Muscle of arm (tissue), 12 donors: Measurements from ENCODE around the gene KIF26B. TPM values are rescaled to one million over a fixed set of nuclear protein-coding genes. Genes with fewer than 3 reads are reported as not detected.
"Not testable (repeated sequence)": the region's sequence is repeated elsewhere in the genome, so short reads cannot be mapped to it uniquely, and the experiment has no call there.

ENCODE experiments used
- DNase-seq: peaks from one replicate; pipeline ENCODE4 v3.0.0-alpha.2; 2013
- polyA plus RNA-seq, 12 donors: library from polyadenylated mRNA; unstranded; fragments of 120-200 nt; gene quantifications; one replicate each; pipeline ENCODE4 v1.2.1, GENCODE V29; 2013; ENCODE audit not compliant: insufficient read length in 12 of 12

The KIF26B gene
- polyA plus RNA-seq, 12 donors: 0.94 to 7.8 (median 1.1) TPM; not detected in 1

DNA sequence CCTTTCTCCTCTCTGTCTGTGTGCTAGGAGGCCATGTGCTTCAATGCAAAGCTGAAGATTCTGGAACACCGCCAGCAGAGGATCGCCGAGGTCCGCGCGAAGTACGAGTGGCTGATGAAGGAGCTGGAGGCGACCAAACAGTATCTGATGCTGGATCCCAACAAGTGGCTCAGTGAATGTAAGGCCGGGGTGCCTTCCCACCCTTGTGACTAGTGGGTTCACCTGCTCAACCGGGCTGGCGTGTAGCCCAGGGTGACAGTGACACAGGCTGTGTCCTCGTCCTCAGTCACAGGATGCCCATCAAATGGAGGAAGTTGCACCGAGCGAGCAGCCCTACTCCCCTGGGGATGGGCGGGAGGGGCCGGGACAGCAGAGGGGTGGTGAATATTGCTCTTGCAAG, 544.1 kb downstream of the KIF26B start:
- DNase-seq: no peak

DNA sequence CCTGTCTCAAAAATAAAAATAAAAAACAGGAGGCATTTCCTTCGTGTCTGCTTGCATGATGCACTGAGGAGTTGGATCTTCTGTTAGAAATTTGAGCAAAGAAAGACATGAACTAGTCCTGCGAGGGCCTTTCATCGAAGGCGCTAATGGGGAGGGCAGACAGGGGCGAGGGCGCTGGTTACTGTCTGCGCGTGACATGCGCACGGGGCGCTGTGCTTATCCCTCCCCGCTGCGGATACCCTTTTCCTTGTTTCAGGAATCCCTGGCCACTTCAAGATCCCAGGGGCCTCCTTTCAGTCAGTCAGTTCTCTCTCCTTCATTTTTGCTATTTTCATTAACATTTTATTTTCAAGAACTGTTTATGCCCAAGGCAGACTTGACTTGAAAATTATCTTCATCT, 545.8 kb downstream of the KIF26B start:
- DNase-seq: no peak

DNA sequence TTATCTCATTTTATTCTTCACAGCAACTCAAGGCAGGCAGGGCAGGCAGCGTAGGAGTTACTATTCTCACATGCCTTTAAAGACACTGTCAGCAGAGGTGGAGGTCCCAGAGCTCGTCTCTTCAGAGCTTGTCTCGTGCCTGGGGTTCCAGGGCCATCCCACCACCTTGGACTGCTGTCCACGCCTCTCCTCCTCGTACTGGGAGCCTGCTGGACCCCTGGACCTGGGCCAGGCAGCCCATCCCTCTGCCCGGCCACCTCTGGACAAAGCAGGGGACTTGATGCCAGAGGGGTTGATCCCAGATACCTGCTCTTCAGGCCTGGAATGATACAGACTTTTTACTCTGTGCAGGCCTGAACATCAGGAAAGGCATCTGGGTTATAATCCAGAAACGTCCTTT, 546.8 kb downstream of the KIF26B start:
- no peak for DNase-seq

DNA sequence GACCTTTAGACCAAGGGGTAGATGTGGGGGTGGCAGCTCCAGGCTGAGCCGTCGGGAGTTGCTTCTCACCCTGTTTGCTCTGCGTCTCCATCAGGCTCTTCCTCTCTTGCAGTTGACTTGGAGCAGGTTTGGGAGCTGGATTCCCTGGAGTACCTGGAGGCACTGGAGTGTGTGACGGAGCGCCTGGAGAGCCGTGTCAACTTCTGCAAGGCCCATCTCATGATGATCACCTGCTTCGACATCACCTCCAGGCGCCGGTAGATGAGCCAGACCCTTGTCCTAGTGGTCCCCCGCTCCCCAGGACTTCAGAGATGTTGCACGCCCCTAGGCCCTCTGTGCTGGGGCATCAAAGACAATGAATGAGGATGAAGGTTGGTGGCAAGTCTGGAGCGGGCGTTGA, 547.6 kb downstream of the KIF26B start:
- no peak for DNase-seq

DNA sequence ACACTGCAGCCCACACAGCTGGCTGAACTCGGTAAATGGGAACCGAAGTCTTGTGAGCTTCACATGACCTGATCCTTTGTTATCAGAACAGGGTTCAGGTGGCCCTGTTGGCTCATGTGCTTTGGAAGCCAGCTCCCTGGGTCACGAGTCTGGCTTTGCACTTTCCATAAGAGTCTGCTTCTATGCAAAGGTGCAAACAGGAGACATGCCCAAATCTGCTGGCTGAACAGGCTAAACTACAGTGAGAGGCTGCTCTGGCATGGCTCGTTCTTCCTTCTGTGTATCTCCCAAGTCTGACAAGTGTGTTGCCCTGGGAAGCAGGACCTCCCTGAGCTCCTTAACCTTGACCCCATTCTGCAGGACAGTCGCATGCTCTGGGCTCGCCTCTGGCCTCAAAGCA, 549.6 kb downstream of the KIF26B start:
- DNase-seq: no peak

DNA sequence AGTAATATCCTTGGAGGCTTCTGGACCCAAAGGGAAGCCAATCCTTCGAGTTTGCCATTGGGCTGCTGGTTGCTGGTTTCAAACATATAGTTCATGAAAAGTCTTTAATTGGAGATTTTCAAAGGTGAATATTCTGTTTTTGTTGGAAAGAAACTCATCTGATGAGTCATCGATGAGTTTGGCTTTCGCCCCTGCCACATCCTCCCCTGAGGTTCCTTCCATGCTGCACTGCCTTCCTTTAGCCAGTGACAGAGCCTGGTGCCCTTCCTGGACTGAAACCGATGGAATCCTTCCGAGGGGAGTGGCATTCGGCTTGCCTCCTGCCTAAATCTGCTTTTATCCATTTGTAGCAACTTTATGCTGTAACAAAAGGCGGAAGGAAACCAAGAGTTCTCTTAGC, 550.0 kb downstream of the KIF26B start:
- no peak for DNase-seq

DNA sequence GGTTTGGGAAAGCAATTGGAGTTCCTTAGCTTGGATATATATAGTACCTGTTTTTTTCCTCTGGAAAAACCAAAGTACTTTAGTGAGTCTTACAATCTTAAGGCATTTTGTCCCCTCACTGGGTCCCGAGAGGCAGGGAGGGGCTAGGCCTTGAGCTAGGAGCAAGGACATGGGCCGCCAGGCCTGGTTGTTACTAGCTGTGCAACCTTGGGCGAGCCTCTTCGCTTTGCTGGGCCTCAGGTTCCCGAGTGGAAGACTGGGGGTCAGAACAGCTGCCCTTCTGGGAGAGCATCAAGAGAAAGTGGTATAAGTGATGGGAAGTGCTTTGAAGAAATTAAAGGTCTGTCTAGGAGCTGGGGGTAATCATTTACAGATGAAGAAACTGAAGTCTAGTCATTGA, 553.2 kb downstream of the KIF26B start:
- DNase-seq: no peak

DNA sequence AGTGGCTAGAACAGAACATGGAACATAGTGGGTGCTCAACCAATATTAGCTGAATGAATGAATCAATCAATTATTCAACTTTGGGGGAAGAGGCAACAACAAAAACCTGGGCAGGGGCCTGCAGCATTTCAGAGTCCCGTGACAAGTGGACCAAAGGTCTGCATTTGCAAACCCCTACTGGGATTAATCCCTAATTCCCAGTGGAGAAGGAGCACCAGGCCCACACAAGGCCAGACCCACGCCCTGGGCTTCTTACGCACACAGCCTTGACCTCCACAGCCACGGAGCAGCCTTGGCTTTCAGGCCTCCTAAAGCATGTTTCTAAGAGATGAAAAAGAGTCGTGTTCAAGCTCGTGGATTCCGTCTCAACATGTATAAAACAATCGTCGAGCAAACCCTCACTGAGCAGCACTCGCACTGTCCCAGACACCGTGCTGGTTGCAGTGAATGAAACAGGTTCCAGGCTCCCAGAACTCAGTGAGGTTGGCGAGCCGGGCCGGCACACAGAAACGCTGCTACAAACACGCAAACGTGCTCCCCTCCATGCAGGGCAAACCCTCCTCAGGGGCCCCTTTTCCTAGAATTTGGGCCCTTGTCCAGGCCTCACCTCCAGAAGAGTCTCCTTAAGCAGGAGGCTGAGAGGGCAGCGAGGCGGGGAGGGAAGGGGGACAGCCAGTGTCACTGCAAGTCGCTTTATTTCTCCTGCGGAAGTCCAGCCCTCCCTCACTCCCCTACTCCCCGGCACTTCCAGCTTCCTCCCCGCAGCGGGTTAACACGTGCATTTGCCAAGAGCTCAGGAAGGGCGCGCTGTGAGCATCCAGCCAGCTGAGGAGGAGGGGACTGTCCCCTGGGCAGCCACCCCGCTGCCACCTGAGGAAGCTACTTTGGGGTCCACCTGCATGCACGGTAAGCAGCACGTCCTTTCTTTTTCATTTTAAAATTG, 556.4 kb downstream of the KIF26B start:
- DNase-seq: no peak

DNA sequence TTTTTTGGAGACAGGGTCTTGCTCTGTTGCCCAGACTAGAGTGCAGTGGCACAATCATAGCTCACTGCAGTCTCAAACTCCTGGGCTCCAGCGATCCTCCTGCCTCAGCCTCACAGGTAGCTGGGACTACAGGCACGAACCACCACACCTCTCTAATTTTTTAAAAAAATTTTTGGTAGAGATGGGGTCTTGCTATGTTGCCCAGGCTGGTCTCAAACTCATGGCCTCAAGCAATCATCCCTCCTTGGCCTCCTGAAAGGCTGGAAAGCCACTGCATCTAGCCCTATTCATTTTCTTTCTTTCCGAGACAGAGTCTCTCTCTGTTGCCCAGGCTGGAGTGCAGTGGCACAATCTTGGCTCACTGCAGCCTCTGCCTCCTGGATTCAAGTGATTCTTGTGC, 559.2 kb downstream of the KIF26B start:
- not testable (repeated sequence) for DNase-seq

DNA sequence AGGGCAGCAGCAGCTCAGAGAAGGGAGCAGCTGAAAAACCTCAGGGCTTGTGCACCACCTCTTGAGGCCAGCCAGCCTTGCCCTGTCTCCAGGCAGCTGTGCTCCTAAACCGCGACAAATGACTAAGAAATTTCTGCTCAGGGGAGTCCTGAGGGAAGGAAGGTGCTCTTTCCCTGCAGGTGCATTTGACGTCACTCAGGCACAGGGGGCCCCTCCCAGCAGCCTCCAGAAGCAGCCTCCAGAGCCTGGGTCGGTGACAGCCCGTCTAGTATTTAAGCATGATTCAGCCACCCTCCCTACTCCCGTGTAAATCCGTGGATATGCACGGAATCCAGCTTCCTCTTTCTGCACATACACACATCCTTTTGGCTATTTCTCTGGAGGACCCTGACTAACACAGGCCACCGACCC, 560.5 kb downstream of the KIF26B start:
- no peak for DNase-seq

DNA sequence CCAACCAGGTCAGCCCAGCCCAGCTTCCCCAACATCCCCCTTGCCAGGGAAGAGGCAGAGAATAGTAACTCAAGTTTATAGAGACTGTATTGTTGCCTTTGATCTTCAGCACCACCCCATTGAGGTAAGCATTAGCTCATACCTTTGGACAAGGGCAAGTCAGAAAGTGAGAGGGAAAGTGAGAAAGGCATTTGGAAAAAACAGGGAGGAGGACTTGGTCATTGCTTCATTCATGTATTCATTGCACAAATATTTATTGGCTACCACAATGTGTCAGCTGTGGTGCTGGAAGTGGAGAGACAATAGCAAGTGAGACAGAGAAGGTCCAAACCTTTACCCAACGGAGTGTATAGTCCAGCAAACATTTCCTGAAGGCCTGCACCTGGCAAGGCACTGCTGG, 561.2 kb downstream of the KIF26B start:
- DNase-seq: no peak

DNA sequence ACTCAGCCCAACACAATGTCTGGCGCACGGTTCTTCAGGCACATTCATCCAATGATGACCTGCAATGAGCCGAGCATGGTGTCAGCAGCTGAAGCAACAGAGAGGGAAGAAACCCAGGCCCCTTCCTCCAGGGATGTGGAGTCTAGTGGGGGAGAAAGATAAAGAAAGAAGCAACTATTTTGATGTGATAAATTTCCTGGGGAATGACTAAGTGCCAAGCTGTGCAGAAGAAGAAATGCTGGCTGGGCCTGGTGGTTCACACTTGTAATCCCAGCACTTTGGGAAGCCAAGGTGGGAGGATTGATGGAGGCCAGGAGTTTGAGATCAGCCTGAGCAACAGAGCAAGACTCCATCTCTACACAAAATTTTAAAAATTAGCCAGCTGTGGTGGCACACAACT, 561.8 kb downstream of the KIF26B start:
- no peak for DNase-seq

DNA sequence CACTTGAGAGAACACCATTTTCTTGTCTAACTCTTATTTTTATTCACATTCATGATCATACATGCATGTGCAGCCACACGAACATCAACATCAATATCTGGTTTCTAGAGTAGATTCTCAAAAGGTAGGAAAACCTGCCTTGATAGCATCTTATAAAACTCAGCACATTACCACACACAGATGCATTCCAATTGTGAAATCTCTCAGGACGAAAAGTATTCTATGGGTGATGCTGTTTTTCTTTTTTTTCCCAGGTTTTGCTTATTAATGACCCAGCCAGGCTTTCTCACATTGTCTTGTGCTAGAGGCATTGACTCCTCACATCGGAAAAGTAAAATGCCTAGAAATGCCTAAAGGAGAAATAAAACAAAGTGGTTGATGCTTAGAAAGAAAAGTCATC, 562.8 kb downstream of the KIF26B start:
- no peak for DNase-seq

DNA sequence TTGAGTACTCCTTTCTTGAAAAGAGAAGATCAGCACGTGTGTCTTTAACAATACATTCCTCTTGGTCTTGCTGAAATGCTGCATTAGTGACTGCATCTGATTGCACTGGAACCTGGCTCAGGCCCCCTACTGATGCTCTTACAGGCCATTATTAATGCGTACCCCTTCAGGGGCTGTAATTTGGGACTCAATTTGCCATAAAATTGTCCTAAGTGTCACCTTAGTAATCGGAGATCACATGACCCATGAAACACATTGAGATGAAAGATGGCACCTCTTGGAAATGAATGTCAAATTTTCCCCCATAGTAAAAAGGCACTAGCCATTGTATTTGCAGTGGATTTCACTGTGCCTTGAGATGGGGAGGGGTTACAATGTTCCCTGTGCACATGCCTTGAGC, 563.3 kb downstream of the KIF26B start:
- DNase-seq: no peak

DNA sequence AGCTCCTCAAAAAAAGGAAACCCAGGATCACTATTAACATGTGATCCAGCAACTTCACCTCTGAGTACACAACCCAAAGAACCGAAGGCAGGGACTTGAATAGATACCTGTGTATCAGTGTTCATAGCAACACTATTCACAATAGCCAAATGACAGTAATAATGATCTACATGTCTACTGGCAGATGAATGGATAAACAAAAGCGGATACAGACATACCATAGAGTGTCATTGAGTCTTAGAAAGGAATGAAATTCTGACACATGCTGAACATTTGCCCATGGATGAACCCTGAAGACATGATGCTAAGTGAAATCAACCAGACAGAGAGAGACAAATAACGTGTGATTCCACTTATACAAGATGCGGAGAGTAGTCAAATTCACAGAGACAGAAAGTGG, 564.2 kb downstream of the KIF26B start:
- DNase-seq: no peak

DNA sequence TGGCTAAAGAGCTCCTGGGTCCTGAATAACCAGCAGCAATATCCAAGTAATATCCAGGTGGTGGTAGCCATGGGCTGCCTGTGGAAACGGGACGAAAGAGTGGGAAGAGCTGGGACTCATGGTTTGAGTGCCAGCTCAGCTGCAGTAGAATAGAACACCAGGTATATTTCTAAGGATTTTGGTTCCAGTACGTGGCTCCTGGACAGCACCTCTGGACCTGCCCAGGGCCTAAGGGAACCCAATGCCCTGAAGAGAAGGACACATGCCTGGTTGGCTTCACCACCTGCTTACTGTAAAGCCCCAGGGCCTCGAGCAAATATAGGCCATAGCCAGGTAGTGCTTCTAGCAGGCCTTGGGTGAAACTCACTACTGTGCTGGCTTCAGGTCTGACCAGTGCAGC, 566.7 kb downstream of the KIF26B start:
- DNase-seq: no peak

DNA sequence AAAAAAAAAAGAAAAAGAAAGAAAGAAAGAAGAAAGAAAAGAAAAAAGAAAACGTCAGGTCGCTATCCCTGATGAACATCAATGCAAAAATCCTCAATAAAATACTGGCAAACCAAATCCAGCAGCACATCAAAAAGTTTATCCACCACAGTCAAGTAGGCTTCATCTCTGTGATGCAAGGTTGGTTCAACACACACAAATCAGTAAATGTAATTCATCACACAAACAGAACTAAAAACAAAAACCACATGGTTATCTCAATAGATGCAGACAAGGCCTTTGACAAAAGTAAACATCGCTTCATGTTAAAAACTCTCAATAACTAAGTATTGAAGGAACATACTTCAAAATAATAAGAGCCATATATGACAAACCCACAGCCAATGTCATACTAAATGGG, 573.2 kb downstream of the KIF26B start:
- not testable (repeated sequence) for DNase-seq

DNA sequence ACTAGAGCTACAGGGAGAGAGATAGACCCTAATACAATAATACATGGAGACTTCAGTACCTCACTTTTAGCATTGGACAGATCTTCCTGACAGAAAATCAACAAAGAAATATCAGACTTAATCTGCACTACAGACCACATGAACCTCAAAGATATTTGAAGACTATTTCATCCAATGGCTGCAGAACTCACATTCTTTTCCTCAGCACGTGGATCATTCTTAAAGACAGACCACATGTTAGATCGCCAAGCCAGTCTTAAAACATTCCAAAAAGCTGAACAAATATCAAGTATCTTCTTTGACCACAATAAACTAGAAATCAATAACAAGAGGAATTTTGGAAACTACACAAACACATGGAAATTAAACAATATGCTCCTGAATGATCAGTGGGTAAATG, 576.0 kb downstream of the KIF26B start:
- no peak for DNase-seq

DNA sequence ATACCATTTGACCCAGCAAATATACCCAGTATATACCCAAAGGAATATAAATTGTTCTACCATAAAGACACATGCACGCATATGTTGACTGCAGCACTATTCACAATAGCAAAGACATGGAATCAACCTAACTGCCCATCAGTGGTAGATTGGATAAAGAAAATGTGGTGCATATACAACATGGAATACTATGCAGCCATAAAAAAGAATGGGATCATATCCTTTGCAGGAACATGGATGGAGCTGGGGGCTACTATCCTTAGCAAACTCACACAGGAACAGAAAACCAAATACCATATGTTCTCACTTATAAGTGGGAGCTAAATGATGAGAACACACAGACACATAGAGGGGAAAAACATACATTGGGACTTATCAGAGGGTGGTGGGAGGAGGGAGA, 585.6 kb downstream of the KIF26B start:
- not testable (repeated sequence) for DNase-seq

DNA sequence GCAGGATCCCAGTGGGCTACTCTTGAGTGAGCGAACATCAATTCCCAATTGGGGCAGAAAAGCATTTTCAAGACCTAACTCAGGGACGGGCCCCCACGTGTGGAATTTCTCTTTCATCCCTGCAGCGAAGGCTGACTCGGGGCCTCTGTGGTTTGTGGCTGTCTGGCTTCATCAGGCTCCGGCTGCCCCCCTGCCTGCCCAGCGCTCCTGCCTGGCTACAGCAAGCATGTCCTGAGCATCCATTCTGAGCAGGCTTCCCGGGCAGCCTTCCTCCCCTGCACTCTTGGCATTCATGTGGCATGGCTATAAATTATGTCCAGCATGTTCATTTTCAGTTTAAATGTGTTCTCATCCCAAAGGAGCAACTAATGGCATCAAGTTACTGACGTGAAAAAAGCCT, 588.1 kb downstream of the KIF26B start:
- DNase-seq: no peak

DNA sequence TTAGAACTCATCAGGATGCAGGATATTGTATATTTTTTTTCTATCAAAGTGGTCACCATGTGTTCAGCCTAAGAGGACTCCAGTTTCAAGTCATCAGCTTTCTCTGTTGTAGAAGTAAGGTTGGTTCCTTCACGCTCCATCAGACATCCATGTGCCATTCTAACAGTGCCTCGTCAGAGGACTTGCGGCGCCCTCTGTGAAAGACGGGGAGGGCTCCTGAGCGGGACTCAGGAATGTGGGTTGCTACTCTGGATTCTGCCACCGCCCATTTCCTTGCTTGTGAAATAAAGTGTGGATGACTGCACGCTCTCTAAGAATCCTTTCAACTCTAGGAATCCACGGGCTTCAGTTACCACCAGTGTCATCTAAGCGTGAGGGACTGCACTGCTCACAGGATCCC, 593.5 kb downstream of the KIF26B start:
- no peak for DNase-seq

DNA sequence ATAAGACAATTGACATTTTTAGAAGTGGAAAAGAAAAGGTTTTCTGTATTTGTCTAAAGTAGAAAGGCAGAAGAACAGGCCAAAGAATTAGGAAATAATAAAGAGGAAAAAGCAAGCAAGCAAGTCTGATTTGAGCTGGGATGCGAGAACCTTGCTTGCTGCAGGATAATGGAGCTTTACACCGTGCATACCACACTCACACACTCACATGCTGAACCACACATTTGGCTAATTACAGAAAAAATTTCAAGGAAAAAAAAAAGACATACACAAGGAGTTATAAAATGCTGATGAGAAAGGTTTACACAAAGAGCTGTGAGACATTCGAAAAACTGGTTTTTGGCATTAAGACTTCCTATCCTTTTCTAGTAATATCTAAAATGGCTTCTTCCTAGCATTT, 593.9 kb downstream of the KIF26B start:
- DNase-seq: no peak

DNA sequence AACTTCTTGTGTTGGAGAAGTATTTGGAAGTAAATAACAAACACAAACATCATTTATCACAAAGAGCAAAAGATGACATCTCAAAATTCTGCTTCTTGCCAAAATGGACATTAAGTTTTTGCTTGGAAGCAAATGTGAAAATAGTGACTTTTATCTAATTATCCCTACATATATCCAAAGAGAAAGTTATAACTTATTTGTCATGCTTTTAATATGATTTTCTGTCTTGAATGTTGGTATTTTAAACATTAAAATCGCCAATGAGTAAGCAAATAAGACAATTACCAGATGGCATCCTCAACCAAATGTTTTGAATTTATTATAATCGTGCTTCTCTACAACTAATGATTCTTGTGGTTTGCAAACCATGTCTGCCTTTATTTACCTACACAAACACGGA, 594.3 kb downstream of the KIF26B start:
- no peak for DNase-seq

DNA sequence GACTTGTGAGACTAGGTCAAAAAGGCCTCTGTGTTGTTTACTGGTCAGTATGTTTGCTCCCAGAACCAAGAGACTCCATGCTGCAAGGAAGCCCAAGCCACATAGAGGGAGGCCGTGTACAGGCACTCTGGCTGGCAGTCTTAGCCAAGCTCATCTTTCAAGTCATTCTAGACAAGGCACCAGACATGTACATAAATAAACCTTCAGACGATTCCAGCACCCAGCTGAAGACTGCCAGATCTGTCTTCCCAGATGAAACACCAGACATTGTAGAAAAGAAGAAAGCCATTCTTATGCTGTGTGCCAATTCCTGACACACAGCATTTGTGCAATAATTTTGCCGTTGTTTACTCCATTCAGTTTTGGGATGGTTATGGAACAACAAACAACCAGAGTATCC, 595.5 kb downstream of the KIF26B start:
- DNase-seq: no peak
